HG03175 (cell line): Measurements from ENCODE around the gene NSMCE1.

ENCODE experiments used
- ATAC-seq: cut with Tn5 transposase; IDR thresholded peaks from one replicate; pipeline ENCODE4 v1.9.1; 2021; ENCODE audit warnings: mild to moderate bottlenecking, moderate library complexity; ENCODE audit not compliant: unreplicated experiment

NSMCE1 gene

GRCh38 chr16:27232901-27233625 lies 35.5 kb downstream of the NSMCE1 start:
- no peak for ATAC-seq

GRCh38 chr16:27232061-27232900 lies 36.3 kb downstream of the NSMCE1 start:
- no peak for ATAC-seq

- no peak for ATAC-seq
These were observed 36.9 kb downstream of the NSMCE1 start for GRCh38 chr16:27231692-27232060.

- no peak for ATAC-seq
These were observed 38.0 kb downstream of the NSMCE1 start for GRCh38 chr16:27230562-27231001.

GRCh38 chr16:27229891-27230470 lies 38.6 kb downstream of the NSMCE1 start:
- no peak for ATAC-seq

- ATAC-seq: no peak
These were observed 39.7 kb downstream of the NSMCE1 start for GRCh38 chr16:27228621-27229501.

- no peak for ATAC-seq
These were observed 40.5 kb downstream of the NSMCE1 start for GRCh38 chr16:27228045-27228444.

- no peak for ATAC-seq
These were observed 41.4 kb downstream of the NSMCE1 start for GRCh38 chr16:27226976-27227705.

- ATAC-seq: no peak
These were observed 42.1 kb downstream of the NSMCE1 start for GRCh38 chr16:27226476-27226875.

- ATAC-seq: no peak
These were observed 42.8 kb downstream of the NSMCE1 start for GRCh38 chr16:27225536-27226360.

- no peak for ATAC-seq
These were observed 43.8 kb downstream of the NSMCE1 start for GRCh38 chr16:27224741-27225300.

GRCh38 chr16:27224271-27224737 lies 44.3 kb downstream of the NSMCE1 start:
- no peak for ATAC-seq

GRCh38 chr16:27223701-27224100 lies 44.9 kb downstream of the NSMCE1 start:
- ATAC-seq: no peak

- no peak for ATAC-seq
These were observed 45.4 kb downstream of the NSMCE1 start for GRCh38 chr16:27223226-27223610.

GRCh38 chr16:27222249-27223225 lies 46.0 kb downstream of the NSMCE1 start:
- no peak for ATAC-seq

GRCh38 chr16:27221576-27222248 lies 46.9 kb downstream of the NSMCE1 start:
- ATAC-seq: no peak

- no peak for ATAC-seq
These were observed 47.6 kb downstream of the NSMCE1 start for GRCh38 chr16:27220991-27221390.
